ENCODE results near the gene GSS. TPM values are rescaled to one million over a fixed set of nuclear protein-coding genes. Genes with fewer than 3 reads are reported as not detected.

GSS gene
- total and polyA plus RNA-seq, 7 donors: 14.5 to 36.6 (median 24.5) TPM

- WGBS, 3 donors: 39 to 52% (median 45%) methylated on average over 14 to 15 of the region's 15 CpGs
- Histone ChIP-seq H3K27me3 (ENCODE audit: insufficient read depth in 3 of 3, low read length in 2 of 3) (no peaks in the 10 kb centered on the region), H3K4me1 (peaks cover 14% of the 10 kb centered on the region), H3K27ac (peak overlapping the region; percentile 27), H3K4me3 (no peak overlapping the region), H3K9me3 (no peaks in the 10 kb centered on the region), H3K36me3 (ENCODE audit: insufficient read depth in 1 of 2, low read depth in 1 of 2) (peaks cover 0 to 14% of the 10 kb centered on the region in 2 donors)
- no peak for TF ChIP-seq CTCF (IDR thresholded peaks at IDR 0.05)
- no peak for ATAC-seq
- intact Hi-C loops (cut with DNase I): no loop called here
- DNase-seq: peak in 1 of 2 donors; percentile 15
These were observed 31.9 kb upstream of the GSS start for GRCh38 chr20:34987288-34988190.

- TF ChIP-seq CTCF (IDR thresholded peaks at IDR 0.05): no peak
- peak in 2 of 4 donors; percentile 1 to 7 for ATAC-seq
- Histone ChIP-seq H3K27ac (peak overlapping the region; percentile 27), H3K4me1 (peaks cover 16% of the 10 kb centered on the region), H3K4me3 (no peak overlapping the region), H3K27me3 (ENCODE audit: insufficient read depth in 3 of 3, low read length in 2 of 3) (no peaks in the 10 kb centered on the region), H3K9me3 (no peaks in the 10 kb centered on the region), H3K36me3 (ENCODE audit: insufficient read depth in 1 of 2, low read depth in 1 of 2) (peaks cover 0 to 11% of the 10 kb centered on the region in 2 donors)
- WGBS, 3 donors: 51 to 58% (median 58%) methylated on average over 24 of the region's 24 CpGs
- intact Hi-C loops (cut with DNase I): no loop called here
- peak; percentile 23 to 47 for DNase-seq
These were observed 31.0 kb upstream of the GSS start for GRCh38 chr20:34986311-34987287.

GRCh38 chr20:34985461-34986310 is 30.1 kb upstream of the GSS start:
- Histone ChIP-seq H3K36me3 (ENCODE audit: insufficient read depth in 1 of 2, low read depth in 1 of 2) (peaks cover 0 to 8% of the 10 kb centered on the region in 2 donors), H3K4me3 (no peak overlapping the region), H3K9me3 (no peaks in the 10 kb centered on the region), H3K27me3 (ENCODE audit: insufficient read depth in 3 of 3, low read length in 2 of 3) (no peaks in the 10 kb centered on the region), H3K4me1 (peaks cover 23% of the 10 kb centered on the region), H3K27ac (peak overlapping the region; percentile 55)
- no peak for TF ChIP-seq CTCF (IDR thresholded peaks at IDR 0.05)
- peak in 3 of 4 donors; percentile 1 for ATAC-seq
- intact Hi-C loops (cut with DNase I): no loop called here
- 61 to 72% (median 64%) methylated on average over 25 of the region's 25 CpGs for WGBS, 3 donors
- peak; percentile 16 to 48 for DNase-seq

- H3K4me3 ChIP-seq: no peak overlapping the region
- H3K9me3 ChIP-seq: no peaks in the 10 kb centered on the region
- H3K4me1 ChIP-seq: peaks cover 23% of the 10 kb centered on the region
- ATAC-seq (peak; percentile 32 to 73 (median 63)), DNase-seq (peak; percentile 59 to 83)
- intact Hi-C loops (cut with DNase I): no loop called here
- H3K27ac ChIP-seq: peak overlapping the region; percentile 55
- no peak for TF ChIP-seq CTCF (IDR thresholded peaks at IDR 0.05)
- no peaks in the 10 kb centered on the region for H3K27me3 ChIP-seq (ENCODE audit: insufficient read depth in 3 of 3, low read length in 2 of 3)
- peaks cover 0 to 5% of the 10 kb centered on the region in 2 donors for H3K36me3 ChIP-seq (ENCODE audit: insufficient read depth in 1 of 2, low read depth in 1 of 2)
- 32 to 52% (median 37%) methylated on average over 14 to 18 of the region's 18 CpGs for WGBS, 3 donors
These were observed 29.2 kb upstream of the GSS start for GRCh38 chr20:34984756-34985261.
